Measurements from ENCODE around the gene PROX1. TPM values are rescaled to one million over a fixed set of nuclear protein-coding genes. Genes with fewer than 3 reads are reported as not detected.
A peak's percentile ranks its signal among the peaks of the same experiment; 100 is the strongest.

PROX1 gene
- total and polyA plus RNA-seq, 12 donors: 2.5 to 132 (median 110) TPM

GRCh38 chr1:214028095-214028494 is 40.3 kb downstream of the PROX1 start:
- Histone ChIP-seq H3K27ac (peak overlapping the region in 9 of 10 donors; percentile 54 to 97 (median 89)), H3K4me1 (peaks cover 0 to 57% (median 21%) of the 10 kb centered on the region in 9 donors), H3K4me3 (no peak overlapping the region), H3K27me3 (no peaks in the 10 kb centered on the region), H3K9me3 (no peaks in the 10 kb centered on the region), H3K36me3 (no peaks in the 10 kb centered on the region)
- no peak for DNase-seq
- 71 to 74% methylated on average over 5 of the region's 5 CpGs for WGBS, 2 donors
- intact Hi-C loops (cut with DNase I): no loop called here
- ATAC-seq: no peak
- TF ChIP-seq CTCF (IDR thresholded peaks at IDR 0.05): no peak

- H3K9me3 ChIP-seq: no peaks in the 10 kb centered on the region
- no peak for ATAC-seq
- no peaks in the 10 kb centered on the region for H3K36me3 ChIP-seq
- no peak for DNase-seq
- H3K4me1 ChIP-seq: peaks cover 0 to 55% (median 21%) of the 10 kb centered on the region in 9 donors
- H3K4me3 ChIP-seq: no peak overlapping the region
- H3K27me3 ChIP-seq: no peaks in the 10 kb centered on the region
- 51 to 60% methylated on average over 9 of the region's 9 CpGs for WGBS, 2 donors
- peak overlapping the region; percentile 58 to 97 (median 90) for H3K27ac ChIP-seq
- intact Hi-C loops (cut with DNase I): no loop called here
- no peak for TF ChIP-seq CTCF (IDR thresholded peaks at IDR 0.05)
These were observed 41.1 kb downstream of the PROX1 start for GRCh38 chr1:214028649-214029406.

GRCh38 chr1:214029796-214030195 is 42.0 kb downstream of the PROX1 start:
- DNase-seq: peak in 1 of 2 donors; percentile 42
- H3K27ac ChIP-seq: peak overlapping the region; percentile 74 to 97 (median 90)
- H3K4me1 ChIP-seq: peaks cover 0 to 48% (median 18%) of the 10 kb centered on the region in 9 donors
- no peaks in the 10 kb centered on the region for H3K36me3 ChIP-seq
- H3K27me3 ChIP-seq: no peaks in the 10 kb centered on the region
- intact Hi-C loops (cut with DNase I): loop anchor here in 5 of 10 donors (1.0 to 5.0 kb wide), 4 partner anchors 42 to 93 kb away; partner anchors contain the start of gene PROX1 (in 2 of the 5)
- peak; percentile 74 to 90 (median 84) for ATAC-seq
- TF ChIP-seq CTCF (IDR thresholded peaks at IDR 0.05): no peak
- H3K9me3 ChIP-seq: no peaks in the 10 kb centered on the region
- H3K4me3 ChIP-seq: no peak overlapping the region
- WGBS, 2 donors: 28 to 45% methylated on average over 6 of the region's 6 CpGs

- peak in 6 of 8 donors; percentile 47 to 77 (median 62) for ATAC-seq
- H3K4me1 ChIP-seq: peaks cover 0 to 48% (median 18%) of the 10 kb centered on the region in 9 donors
- no peaks in the 10 kb centered on the region for H3K27me3 ChIP-seq
- H3K27ac ChIP-seq: peak overlapping the region; percentile 74 to 97 (median 90)
- H3K36me3 ChIP-seq: peaks cover 0 to 9% (median 0%) of the 10 kb centered on the region in 9 donors
- intact Hi-C loops (cut with DNase I): loop anchor here in 5 of 10 donors (5.0 kb wide), 3 partner anchors 44 to 91 kb away; partner anchors contain the start of gene PROX1 (in 2 of the 5)
- peak in 1 of 2 donors; percentile 44 for DNase-seq
- no peaks in the 10 kb centered on the region for H3K9me3 ChIP-seq
- WGBS, 2 donors: 22 to 39% methylated on average over 5 of the region's 5 CpGs
- no peak for TF ChIP-seq CTCF (IDR thresholded peaks at IDR 0.05)
- H3K4me3 ChIP-seq: no peak overlapping the region
These were observed 43.5 kb downstream of the PROX1 start for GRCh38 chr1:214031267-214031650.

All from heart right ventricle (tissue), 16 donors.